Esophagus muscularis mucosa (tissue), 4 donors: ENCODE data around the gene RFTN1. TPM values are rescaled to one million over a fixed set of nuclear protein-coding genes. Genes with fewer than 3 reads are reported as not detected.

ENCODE experiments used
- DNase-seq: peaks from one replicate; pipeline ENCODE4 v3.0.0-alpha.2; 2017; ENCODE audit errors: extremely low spot score
- H3K27ac ChIP-seq, 4 donors: fragments of 200-600 bp; sonication (generic); replicated peaks in 1 of 4; 1 replicate in 3 of 4; 2 replicates in 1 of 4; pipeline ENCODE4 v1.5.1; 2016 to 2019; ENCODE audit warnings: mild to moderate bottlenecking in 1 of 4
- H3K27me3 ChIP-seq, 4 donors: fragments of 200-600 bp; sonication (generic); one replicate each; pipeline versions ENCODE4 v1.5.1 to v1.6.0; 2016 to 2019
- H3K36me3 ChIP-seq, 4 donors: fragments of 200-600 bp; sonication (generic); one replicate each; pipeline ENCODE4 v1.5.1; 2016 to 2019
- H3K4me1 ChIP-seq, 4 donors: fragments of 200-600 bp; sonication (generic); one replicate each; pipeline ENCODE4 v1.5.1; 2016 to 2019
- H3K4me3 ChIP-seq, 4 donors: fragments of 200-600 bp; sonication (generic); 1 replicate in 2 of 4; 2 replicates in 2 of 4; pipeline ENCODE4 v1.5.1; 2016 to 2019; ENCODE audit warnings: mild to moderate bottlenecking in 4 of 4, moderate library complexity in 1 of 4
- H3K9me3 ChIP-seq, 4 donors: fragments of 200-600 bp; sonication (generic); 1 replicate in 3 of 4; 2 replicates in 1 of 4; pipeline ENCODE4 v1.5.1; 2016 to 2019
- EP300 ChIP-seq: sonication (generic); formaldehyde crosslinking; IDR thresholded peaks from one replicate; pipeline ENCODE4 v1.6.1; 2017; ENCODE audit warnings: antibody characterized with exemption
- POLR2A ChIP-seq: fragments of 450-650 bp; IDR thresholded peaks from one replicate; pipeline ENCODE4 v1.6.1; 2017; ENCODE audit warnings: antibody characterized with exemption, moderate library complexity, mild to moderate bottlenecking, low read depth
- POLR2AphosphoS5 ChIP-seq, 2 donors: sonication (generic); formaldehyde crosslinking; IDR thresholded peaks; one replicate each; pipeline ENCODE4 v1.6.1; 2017; ENCODE audit warnings: antibody characterized with exemption in 2 of 2
- WGBS: methylation state at CpG from one replicate; pipeline ENCODE4 v1.1.5; 2018; 5-methylcytosine and 5-hydroxymethylcytosine counted together
- intact Hi-C: fragments of 100-400 bp; cut with DNase I; formaldehyde crosslinking; loops from one replicate; pipeline ENCODE4 v1.15.1; 2023
- total RNA-seq, 4 donors: library from RNA; depleted of rRNA; stranded (reverse); fragments of >200 nt; gene quantifications; one replicate each; pipeline versions ENCODE4 v1.1.0 to v1.2.1, GENCODE V29; 2016
- TF ChIP-seq, protein P1 (sequence below), 3 experiments: fragments of 200-600 bp in 2 of 3; fragments of 450-650 bp in 1 of 3; sonication (generic) in 2 of 3; IDR thresholded peaks; one replicate each; pipeline ENCODE4 v1.5.1; 2017 to 2019; ENCODE audit warnings: antibody characterized with exemption in 3 of 3, mild to moderate bottlenecking in 2 of 3, moderate library complexity in 1 of 3

The RFTN1 gene
- total RNA-seq, 4 donors from 2014 or later: 79.7 to 142 (median 104) TPM

GRCh38 chr3:16308727-16309126 lies 204.8 kb downstream of the RFTN1 start:
- Histone ChIP-seq H3K27ac (no peak overlapping the region), H3K9me3 (no peaks in the 10 kb centered on the region), H3K4me1 (peaks cover 7 to 24% (median 22%) of the 10 kb centered on the region in 4 donors), H3K4me3 (no peak overlapping the region), H3K27me3 (no peaks in the 10 kb centered on the region), H3K36me3 (peaks cover 0 to 21% (median 11%) of the 10 kb centered on the region in 4 donors)
- intact Hi-C loops: no loop called here
- WGBS: 98% methylated on average over 1 of the region's 1 CpG
- no peak for DNase-seq
- TF ChIP-seq, protein P1, sequence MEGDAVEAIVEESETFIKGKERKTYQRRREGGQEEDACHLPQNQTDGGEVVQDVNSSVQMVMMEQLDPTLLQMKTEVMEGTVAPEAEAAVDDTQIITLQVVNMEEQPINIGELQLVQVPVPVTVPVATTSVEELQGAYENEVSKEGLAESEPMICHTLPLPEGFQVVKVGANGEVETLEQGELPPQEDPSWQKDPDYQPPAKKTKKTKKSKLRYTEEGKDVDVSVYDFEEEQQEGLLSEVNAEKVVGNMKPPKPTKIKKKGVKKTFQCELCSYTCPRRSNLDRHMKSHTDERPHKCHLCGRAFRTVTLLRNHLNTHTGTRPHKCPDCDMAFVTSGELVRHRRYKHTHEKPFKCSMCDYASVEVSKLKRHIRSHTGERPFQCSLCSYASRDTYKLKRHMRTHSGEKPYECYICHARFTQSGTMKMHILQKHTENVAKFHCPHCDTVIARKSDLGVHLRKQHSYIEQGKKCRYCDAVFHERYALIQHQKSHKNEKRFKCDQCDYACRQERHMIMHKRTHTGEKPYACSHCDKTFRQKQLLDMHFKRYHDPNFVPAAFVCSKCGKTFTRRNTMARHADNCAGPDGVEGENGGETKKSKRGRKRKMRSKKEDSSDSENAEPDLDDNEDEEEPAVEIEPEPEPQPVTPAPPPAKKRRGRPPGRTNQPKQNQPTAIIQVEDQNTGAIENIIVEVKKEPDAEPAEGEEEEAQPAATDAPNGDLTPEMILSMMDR (IDR thresholded peaks at IDR 0.05): no peak
- TF ChIP-seq EP300: no peak
- TF ChIP-seq POLR2A: no peak
- no peak for TF ChIP-seq POLR2AphosphoS5 (IDR thresholded peaks at IDR 0.05)

DNA sequence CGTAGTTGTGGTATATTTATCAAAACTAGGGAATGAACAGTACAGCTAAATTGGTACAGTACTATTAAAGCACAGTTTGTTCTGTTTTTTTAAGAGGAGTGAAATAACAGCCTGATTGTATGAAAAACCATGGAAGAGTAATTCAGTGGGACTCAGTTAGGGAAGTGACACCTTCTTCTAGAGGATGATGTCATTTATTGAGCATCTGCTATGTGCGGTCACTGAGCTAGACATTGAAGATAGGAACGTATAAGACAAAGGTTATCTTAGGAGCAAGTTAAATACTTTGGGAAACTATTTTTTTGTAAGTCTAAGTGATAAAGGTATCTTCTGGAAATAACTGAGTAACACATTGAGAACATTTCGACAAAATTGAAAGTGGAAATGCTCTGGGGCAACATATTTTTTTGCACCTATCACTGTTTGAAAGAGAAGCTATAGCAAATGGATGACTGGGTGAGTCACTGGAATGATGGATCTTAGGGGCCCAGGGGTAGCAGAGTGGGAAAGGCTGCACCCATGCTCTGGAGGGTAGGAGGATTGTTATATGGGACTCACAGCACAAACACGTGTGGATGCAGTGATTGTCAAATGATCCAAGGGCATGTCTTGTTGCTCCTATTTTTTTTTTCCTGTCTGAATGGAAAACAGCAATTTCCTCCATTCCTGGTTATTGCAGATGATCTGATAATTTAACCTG lies 205.5 kb downstream of the RFTN1 start:
- H3K9me3 ChIP-seq: no peaks in the 10 kb centered on the region
- no peak for TF ChIP-seq POLR2A
- TF ChIP-seq POLR2AphosphoS5 (IDR thresholded peaks at IDR 0.05): peak in 1 of 2 donors; percentile 5
- TF ChIP-seq, protein P1 (IDR thresholded peaks at IDR 0.05): no peak
- no peak for TF ChIP-seq EP300
- H3K36me3 ChIP-seq: peaks cover 0 to 18% (median 7%) of the 10 kb centered on the region in 4 donors
- H3K4me1 ChIP-seq: peaks cover 7 to 24% (median 22%) of the 10 kb centered on the region in 4 donors
- no peaks in the 10 kb centered on the region for H3K27me3 ChIP-seq
- peak overlapping the region in 1 of 4 donors; percentile 25 for H3K27ac ChIP-seq
- intact Hi-C loops: no loop called here
- 85% methylated on average over 5 of the region's 5 CpGs for WGBS
- peak; percentile 70 for DNase-seq
- H3K4me3 ChIP-seq: no peak overlapping the region

DNA sequence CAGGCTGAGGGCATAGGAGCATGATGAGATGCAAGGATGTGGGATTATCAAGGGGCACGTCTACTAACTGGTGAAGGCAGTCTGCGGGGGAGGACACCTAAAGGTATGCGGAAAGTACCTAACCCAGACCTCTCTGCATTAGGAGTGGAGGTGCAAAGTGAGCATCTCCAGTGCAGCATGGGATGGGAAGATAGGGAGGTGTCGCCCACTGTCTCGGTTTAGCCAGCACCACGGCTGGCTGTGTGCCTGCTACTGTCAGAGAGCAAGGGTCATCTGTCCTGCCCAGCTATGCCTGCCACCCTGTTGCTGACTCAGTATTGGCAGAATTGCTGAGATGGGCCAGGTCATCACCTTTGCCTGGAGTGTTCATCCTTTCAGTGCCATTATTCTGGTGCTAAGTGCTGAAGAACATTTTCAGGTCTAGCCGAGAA lies 208.4 kb downstream of the RFTN1 start:
- intact Hi-C loops: no loop called here
- WGBS: 92% methylated on average over 7 of the region's 7 CpGs
- no peaks in the 10 kb centered on the region for H3K27me3 ChIP-seq
- H3K4me1 ChIP-seq: peaks cover 0 to 10% (median 3%) of the 10 kb centered on the region in 4 donors
- DNase-seq: peak; percentile 90
- TF ChIP-seq POLR2AphosphoS5 (IDR thresholded peaks at IDR 0.05) (peak in 1 of 2 donors; percentile 26), POLR2A (no peak)
- H3K9me3 ChIP-seq: no peaks in the 10 kb centered on the region
- peaks cover 0 to 32% (median 20%) of the 10 kb centered on the region in 4 donors for H3K36me3 ChIP-seq
- H3K4me3 ChIP-seq: no peak overlapping the region
- peak overlapping the region in 1 of 4 donors; percentile 10 for H3K27ac ChIP-seq

DNA sequence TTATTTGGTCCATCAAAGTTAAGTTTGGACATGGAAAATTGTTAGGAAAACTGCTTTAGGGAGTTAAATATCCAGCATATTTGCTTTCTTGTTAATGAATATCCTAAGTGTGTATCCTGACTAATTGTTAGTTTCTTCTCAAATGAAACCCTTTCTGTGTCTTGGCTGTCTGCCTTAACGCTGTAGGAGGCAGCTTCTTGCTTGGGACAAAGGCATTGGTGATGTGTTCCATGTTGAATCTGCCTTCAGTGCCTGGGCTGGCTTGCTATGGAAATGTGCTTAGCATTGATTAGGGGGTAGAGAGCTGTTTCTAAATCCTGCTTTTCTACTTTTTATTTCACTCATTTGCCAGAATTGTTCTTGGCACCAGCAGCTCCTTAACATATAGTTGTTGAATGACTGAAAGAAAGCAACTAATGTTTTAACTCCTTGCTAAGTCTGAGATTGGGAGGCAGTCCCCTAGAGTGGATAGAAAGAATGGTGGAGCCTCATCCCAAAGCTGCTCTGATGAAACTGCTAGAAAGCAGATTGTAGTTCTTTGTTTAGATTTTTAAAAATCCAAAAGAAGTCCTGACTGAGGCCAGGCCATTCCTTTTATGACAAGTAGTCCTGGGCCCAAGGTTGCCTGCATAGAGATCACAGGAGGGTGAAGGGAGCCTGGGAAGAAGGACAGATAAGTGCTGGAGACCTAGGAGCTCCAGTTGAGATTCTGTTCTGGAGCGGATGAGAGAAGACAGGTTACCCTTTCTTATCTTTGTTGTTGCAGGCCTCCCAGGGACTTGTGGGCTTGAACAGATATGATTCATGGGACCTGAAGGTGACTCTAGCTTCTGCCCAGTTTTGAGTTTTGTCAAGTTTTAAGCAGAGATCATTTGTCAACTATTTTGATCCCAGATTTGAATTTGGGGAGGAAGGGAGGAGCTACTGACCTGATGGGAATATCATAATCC lies 209.2 kb downstream of the RFTN1 start:
- no peak overlapping the region for H3K4me3 ChIP-seq
- peaks cover 0 to 32% (median 20%) of the 10 kb centered on the region in 4 donors for H3K36me3 ChIP-seq
- peaks cover 0 to 15% (median 8%) of the 10 kb centered on the region in 4 donors for H3K4me1 ChIP-seq
- TF ChIP-seq POLR2AphosphoS5 (IDR thresholded peaks at IDR 0.05) (no peak), EP300 (no peak)
- TF ChIP-seq, protein P1 (IDR thresholded peaks at IDR 0.05): no peak
- no peak for DNase-seq
- peak overlapping the region in 2 of 4 donors; percentile 8 to 10 for H3K27ac ChIP-seq
- H3K27me3 ChIP-seq: no peaks in the 10 kb centered on the region
- H3K9me3 ChIP-seq: no peaks in the 10 kb centered on the region
- 88% methylated on average over 2 of the region's 2 CpGs for WGBS
- intact Hi-C loops: no loop called here

DNA sequence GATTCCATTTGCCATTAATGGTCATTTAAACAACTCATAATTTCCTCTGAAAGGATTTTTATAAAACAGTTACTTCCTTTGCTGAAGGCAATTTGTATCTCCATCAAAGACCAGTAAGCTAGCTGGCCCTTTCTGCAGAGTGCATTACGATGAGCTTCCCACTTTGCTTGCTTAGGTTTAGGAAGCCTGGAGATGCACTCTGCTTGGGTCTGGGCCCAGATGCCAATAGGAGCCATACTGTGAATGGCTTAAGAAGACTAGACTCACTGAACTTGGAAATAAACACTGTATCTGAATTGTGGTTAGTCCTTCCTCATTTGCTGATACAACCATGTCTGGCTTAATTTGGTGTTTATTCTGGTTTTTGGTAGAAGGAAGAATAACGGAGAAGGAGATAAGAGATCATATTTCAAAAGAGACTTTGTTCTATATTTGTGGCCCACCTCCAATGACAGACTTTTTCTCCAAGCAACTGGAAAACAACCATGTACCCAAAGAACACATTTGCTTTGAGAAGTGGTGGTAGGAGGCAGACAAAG lies 210.4 kb downstream of the RFTN1 start:
- H3K9me3 ChIP-seq: no peaks in the 10 kb centered on the region
- intact Hi-C loops: no loop called here
- WGBS: 69% methylated on average over 2 of the region's 2 CpGs
- H3K4me1 ChIP-seq: peaks cover 4 to 26% (median 20%) of the 10 kb centered on the region in 4 donors
- no peaks in the 10 kb centered on the region for H3K27me3 ChIP-seq
- peak; percentile 70 for DNase-seq
- no peak for TF ChIP-seq POLR2A
- no peak for TF ChIP-seq POLR2AphosphoS5 (IDR thresholded peaks at IDR 0.05)
- no peak for TF ChIP-seq EP300
- TF ChIP-seq, protein P1 (IDR thresholded peaks at IDR 0.05): no peak
- H3K36me3 ChIP-seq: peaks cover 0 to 32% (median 20%) of the 10 kb centered on the region in 4 donors
- H3K4me3 ChIP-seq: no peak overlapping the region
- no peak overlapping the region for H3K27ac ChIP-seq
